ENCODE data around the gene KIF6. TPM values are rescaled to one million over a fixed set of nuclear protein-coding genes. Genes with fewer than 3 reads are reported as not detected.

Gene KIF6
- total RNA-seq, 1 donor from 2014 or later = 2.0 TPM

DNA sequence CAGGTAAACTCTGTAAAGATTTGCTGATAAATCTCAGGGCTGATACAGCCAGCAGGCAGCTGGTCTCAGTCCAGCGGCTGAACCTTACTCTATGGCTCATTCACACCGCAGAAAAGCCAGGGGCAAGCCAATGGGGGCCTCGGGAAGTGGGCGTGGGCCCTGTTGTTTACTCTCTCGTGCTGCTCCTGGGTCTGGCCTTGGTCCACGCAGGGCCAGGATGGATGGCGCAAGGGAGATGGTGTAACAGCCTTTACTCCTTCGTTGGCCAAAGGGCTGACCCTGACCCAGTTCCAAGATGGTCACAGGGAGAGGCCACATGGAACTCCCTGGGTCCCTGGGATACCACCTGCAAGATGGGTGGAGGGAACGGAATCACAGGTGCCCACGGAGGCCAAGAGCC, 427.1 kb downstream of the KIF6 start:
- DNase-seq (ENCODE audit: low read depth) (no peak), FAIRE-seq (no peak)
- Mint-ChIP-seq H3K4me1 (ENCODE audit: low read depth, unreplicated experiment) (peaks cover 7% of the 10 kb centered on the region), H3K4me3 (ENCODE audit: unreplicated experiment) (no peak overlapping the region), H3K27me3 (ENCODE audit: low read depth, unreplicated experiment) (peaks cover 61% of the 10 kb centered on the region), H3K9me3 (ENCODE audit: unreplicated experiment) (peaks cover 5% of the 10 kb centered on the region), H3K27ac (ENCODE audit: unreplicated experiment) (no peak overlapping the region), H3K36me3 (ENCODE audit: low read depth, unreplicated experiment) (no peaks in the 10 kb centered on the region)
- Histone ChIP-seq H3K79me2 (ENCODE audit: insufficient read depth, low read length) (no peaks in the 10 kb centered on the region), H3K4me1 (ENCODE audit: insufficient read depth, low read length) (no peaks in the 10 kb centered on the region), H2AFZ (ENCODE audit: low read depth, low read length) (no peak overlapping the region), H3K9me3 (ENCODE audit: insufficient read depth, low read depth, low read length) (no peaks in the 10 kb centered on the region), H3K27ac (ENCODE audit: low read depth, low read length) (no peak overlapping the region), H3K27me3 (ENCODE audit: insufficient read depth, low read length) (no peaks in the 10 kb centered on the region), H3K4me2 (ENCODE audit: low read length) (no peak overlapping the region), H3K4me3 (ENCODE audit: insufficient read depth, low read depth, low read length) (no peak overlapping the region), H3K36me3 (ENCODE audit: insufficient read depth, low read length) (no peaks in the 10 kb centered on the region), H3K9ac (ENCODE audit: low read length) (no peak overlapping the region), H4K20me1 (ENCODE audit: insufficient read depth, low read length) (no peaks in the 10 kb centered on the region)
- TF ChIP-seq EZH2 (IDR thresholded peaks at IDR 0.05; ENCODE audit: insufficient read depth, low read length) = no peak
- TF ChIP-seq, protein P1, sequence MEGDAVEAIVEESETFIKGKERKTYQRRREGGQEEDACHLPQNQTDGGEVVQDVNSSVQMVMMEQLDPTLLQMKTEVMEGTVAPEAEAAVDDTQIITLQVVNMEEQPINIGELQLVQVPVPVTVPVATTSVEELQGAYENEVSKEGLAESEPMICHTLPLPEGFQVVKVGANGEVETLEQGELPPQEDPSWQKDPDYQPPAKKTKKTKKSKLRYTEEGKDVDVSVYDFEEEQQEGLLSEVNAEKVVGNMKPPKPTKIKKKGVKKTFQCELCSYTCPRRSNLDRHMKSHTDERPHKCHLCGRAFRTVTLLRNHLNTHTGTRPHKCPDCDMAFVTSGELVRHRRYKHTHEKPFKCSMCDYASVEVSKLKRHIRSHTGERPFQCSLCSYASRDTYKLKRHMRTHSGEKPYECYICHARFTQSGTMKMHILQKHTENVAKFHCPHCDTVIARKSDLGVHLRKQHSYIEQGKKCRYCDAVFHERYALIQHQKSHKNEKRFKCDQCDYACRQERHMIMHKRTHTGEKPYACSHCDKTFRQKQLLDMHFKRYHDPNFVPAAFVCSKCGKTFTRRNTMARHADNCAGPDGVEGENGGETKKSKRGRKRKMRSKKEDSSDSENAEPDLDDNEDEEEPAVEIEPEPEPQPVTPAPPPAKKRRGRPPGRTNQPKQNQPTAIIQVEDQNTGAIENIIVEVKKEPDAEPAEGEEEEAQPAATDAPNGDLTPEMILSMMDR (IDR thresholded peaks at IDR 0.05; ENCODE audit: insufficient read depth, low read depth, low read length) = no peak

DNA sequence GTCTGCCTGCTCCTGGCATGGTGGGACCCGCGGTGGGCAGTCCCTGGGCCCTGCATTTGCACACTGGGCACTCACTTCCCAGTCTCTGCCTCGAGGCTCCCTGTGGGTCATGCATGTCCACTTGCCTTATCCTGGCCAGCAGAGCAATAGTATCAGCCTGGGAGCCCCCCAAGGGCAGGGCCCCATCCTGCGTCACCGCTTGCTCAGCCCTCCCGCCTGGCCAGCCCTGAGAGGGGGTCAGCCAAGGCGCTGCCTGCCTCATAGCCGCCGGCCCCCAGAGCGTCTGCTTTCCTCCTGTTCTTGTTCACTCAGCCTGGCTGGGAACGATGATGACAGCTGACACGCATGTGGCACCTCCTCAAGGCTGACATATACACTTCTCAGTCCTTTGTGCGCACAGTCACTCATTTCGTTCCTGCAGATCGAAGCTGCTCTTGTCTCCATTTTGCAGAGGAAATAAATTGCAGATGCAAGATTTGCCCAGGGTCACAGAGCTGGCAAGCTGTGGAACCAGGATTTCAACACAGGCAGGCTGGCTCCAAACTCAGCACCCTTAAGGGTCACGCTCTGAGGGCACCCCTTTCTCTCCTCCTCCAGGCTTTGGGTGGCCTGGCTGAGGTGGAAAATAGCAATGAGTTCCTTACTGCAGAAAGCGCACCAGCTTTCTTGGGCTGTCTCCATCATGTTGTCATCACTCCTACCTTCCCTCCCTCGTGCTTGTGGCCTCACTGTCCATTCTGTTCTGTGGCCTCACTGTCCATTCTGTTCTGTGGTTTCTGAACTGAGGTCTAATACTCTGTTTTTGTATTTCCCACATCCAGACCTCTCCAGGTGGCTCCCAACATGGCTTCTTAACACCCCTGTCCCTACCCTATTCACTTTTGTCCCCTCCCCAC, 428.2 kb downstream of the KIF6 start:
- no peaks in the 10 kb centered on the region for H3K36me3 ChIP-seq (ENCODE audit: insufficient read depth, low read length)
- H3K4me3 Mint-ChIP-seq (ENCODE audit: unreplicated experiment) = no peak overlapping the region

More for the DNA sequence above, 428.2 kb downstream of the KIF6 start:
- no peak overlapping the region for H2AFZ ChIP-seq (ENCODE audit: low read depth, low read length)
- peaks cover 7% of the 10 kb centered on the region for H3K4me1 Mint-ChIP-seq (ENCODE audit: low read depth, unreplicated experiment)
- H3K36me3 Mint-ChIP-seq (ENCODE audit: low read depth, unreplicated experiment) = no peaks in the 10 kb centered on the region
- H3K27me3 Mint-ChIP-seq (ENCODE audit: low read depth, unreplicated experiment) = peaks cover 63% of the 10 kb centered on the region
- H3K4me3 ChIP-seq (ENCODE audit: insufficient read depth, low read depth, low read length) = no peak overlapping the region
- H3K79me2 ChIP-seq (ENCODE audit: insufficient read depth, low read length) = no peaks in the 10 kb centered on the region
- H3K9me3 ChIP-seq (ENCODE audit: insufficient read depth, low read depth, low read length) = no peaks in the 10 kb centered on the region
- no peak overlapping the region for H3K27ac Mint-ChIP-seq (ENCODE audit: unreplicated experiment)
- TF ChIP-seq EZH2 (IDR thresholded peaks at IDR 0.05; ENCODE audit: insufficient read depth, low read length) = no peak
- TF ChIP-seq, protein P1 (IDR thresholded peaks at IDR 0.05; ENCODE audit: insufficient read depth, low read depth, low read length) = no peak
- H3K27me3 ChIP-seq (ENCODE audit: insufficient read depth, low read length) = no peaks in the 10 kb centered on the region
- no peak for DNase-seq (ENCODE audit: low read depth)
- no peaks in the 10 kb centered on the region for H3K4me1 ChIP-seq (ENCODE audit: insufficient read depth, low read length)
- no peak overlapping the region for H3K27ac ChIP-seq (ENCODE audit: low read depth, low read length)
- H3K9me3 Mint-ChIP-seq (ENCODE audit: unreplicated experiment) = peaks cover 8% of the 10 kb centered on the region
- FAIRE-seq = no peak
- H4K20me1 ChIP-seq (ENCODE audit: insufficient read depth, low read length) = no peaks in the 10 kb centered on the region
- H3K4me2 ChIP-seq (ENCODE audit: low read length) = no peak overlapping the region
- H3K9ac ChIP-seq (ENCODE audit: low read length) = no peak overlapping the region
